ENCODE results near the gene IL6ST. TPM values are rescaled to one million over a fixed set of nuclear protein-coding genes. Genes with fewer than 3 reads are reported as not detected.

The IL6ST gene
- total and polyA plus RNA-seq, 2 donors = 94.1 to 95.9 TPM

- H3K36me3 ChIP-seq (ENCODE audit: control insufficient read depth in 2 of 2, insufficient read depth in 2 of 2, low read length in 1 of 2) = no peaks in the 10 kb centered on the region
- H3K4me1 ChIP-seq (ENCODE audit: control insufficient read depth in 2 of 2, insufficient read depth in 2 of 2, low read length in 2 of 2) = peaks cover 2 to 20% of the 10 kb centered on the region in 2 donors
- no peaks in the 10 kb centered on the region for H3K9me3 ChIP-seq (ENCODE audit: control insufficient read depth in 2 of 2, insufficient read depth in 1 of 2, low read length in 1 of 2)
- H3K4me3 ChIP-seq (ENCODE audit: low read length in 2 of 2) = no peak overlapping the region
- H3K27me3 ChIP-seq (ENCODE audit: control insufficient read depth in 2 of 2, insufficient read depth in 1 of 2, low read length in 1 of 2) = no peaks in the 10 kb centered on the region
- WGBS = 50% methylated on average over 19 of the region's 19 CpGs
- peak overlapping the region in 1 of 2 donors; percentile 40 for H3K27ac ChIP-seq (ENCODE audit: low read depth in 1 of 2, low read length in 1 of 2)
- DNase-seq (ENCODE audit: low read depth in 6 of 9, low spot score in 9 of 9) = peak in 2 of 9 donors; percentile 8 to 44
These were observed 91.6 kb downstream of the IL6ST start for GRCh38 chr5:55903121-55903701.

GRCh38 chr5:55902696-55903095, 92.1 kb downstream of the IL6ST start:
- 96% methylated on average over 5 of the region's 5 CpGs for WGBS
- H3K36me3 ChIP-seq (ENCODE audit: control insufficient read depth in 2 of 2, insufficient read depth in 2 of 2, low read length in 1 of 2) = no peaks in the 10 kb centered on the region
- H3K27me3 ChIP-seq (ENCODE audit: control insufficient read depth in 2 of 2, insufficient read depth in 1 of 2, low read length in 1 of 2) = no peaks in the 10 kb centered on the region
- H3K9me3 ChIP-seq (ENCODE audit: control insufficient read depth in 2 of 2, insufficient read depth in 1 of 2, low read length in 1 of 2) = no peaks in the 10 kb centered on the region
- peaks cover 2 to 20% of the 10 kb centered on the region in 2 donors for H3K4me1 ChIP-seq (ENCODE audit: control insufficient read depth in 2 of 2, insufficient read depth in 2 of 2, low read length in 2 of 2)
- no peak overlapping the region for H3K27ac ChIP-seq (ENCODE audit: low read depth in 1 of 2, low read length in 1 of 2)
- no peak overlapping the region for H3K4me3 ChIP-seq (ENCODE audit: low read length in 2 of 2)
- DNase-seq (ENCODE audit: low read depth in 6 of 9, low spot score in 9 of 9) = no peak

DNA sequence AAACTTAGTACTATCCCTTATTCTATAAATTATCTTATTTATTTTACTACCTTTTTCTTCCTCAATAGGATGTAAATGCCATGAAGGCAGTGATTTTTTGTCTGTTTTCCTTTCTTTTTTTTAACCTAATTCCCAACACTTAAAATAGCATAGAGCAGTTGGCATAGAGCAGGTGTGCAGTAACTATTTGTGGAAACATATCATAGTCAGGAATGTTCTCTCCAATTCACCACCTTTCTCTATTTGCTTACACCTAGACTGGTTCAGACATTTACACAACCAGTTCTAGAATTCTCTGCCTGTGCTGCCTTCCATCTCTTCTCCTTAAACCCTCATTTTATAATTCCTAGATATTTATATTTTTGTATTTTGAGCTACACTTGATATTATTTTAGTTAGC, 94.0 kb downstream of the IL6ST start:
- no peak for DNase-seq (ENCODE audit: low read depth in 6 of 9, low spot score in 9 of 9)
- no peak overlapping the region for H3K4me3 ChIP-seq (ENCODE audit: low read length in 2 of 2)
- no peaks in the 10 kb centered on the region for H3K9me3 ChIP-seq (ENCODE audit: control insufficient read depth in 2 of 2, insufficient read depth in 1 of 2, low read length in 1 of 2)
- no peak overlapping the region for H3K27ac ChIP-seq (ENCODE audit: low read depth in 1 of 2, low read length in 1 of 2)
- no peaks in the 10 kb centered on the region for H3K27me3 ChIP-seq (ENCODE audit: control insufficient read depth in 2 of 2, insufficient read depth in 1 of 2, low read length in 1 of 2)
- H3K36me3 ChIP-seq (ENCODE audit: control insufficient read depth in 2 of 2, insufficient read depth in 2 of 2, low read length in 1 of 2) = no peaks in the 10 kb centered on the region
- H3K4me1 ChIP-seq (ENCODE audit: control insufficient read depth in 2 of 2, insufficient read depth in 2 of 2, low read length in 2 of 2) = peaks cover 2 to 12% of the 10 kb centered on the region in 2 donors

DNA sequence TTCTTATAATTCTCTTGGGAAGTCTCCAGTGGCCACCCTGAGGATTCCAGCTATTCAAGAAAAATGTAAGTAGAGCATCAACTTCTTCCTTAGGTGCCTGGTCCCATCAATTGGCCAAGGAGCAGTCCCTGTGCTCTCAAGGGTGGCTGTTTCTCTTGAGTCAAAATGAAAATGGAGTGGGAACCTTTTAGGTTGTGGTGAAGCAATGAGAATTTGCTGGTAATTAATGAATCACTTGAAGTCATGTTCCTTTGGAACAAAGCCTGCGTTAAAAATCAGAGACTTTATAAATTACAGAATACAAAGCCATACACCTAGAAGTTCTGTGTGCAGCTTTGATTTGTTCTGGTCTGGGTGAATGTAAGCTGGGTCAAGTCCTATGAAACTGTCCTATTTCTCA, 94.7 kb downstream of the IL6ST start:
- 98% methylated on average over 1 of the region's 1 CpG for WGBS
- Histone ChIP-seq H3K27ac (ENCODE audit: low read depth in 1 of 2, low read length in 1 of 2) (no peak overlapping the region), H3K36me3 (ENCODE audit: control insufficient read depth in 2 of 2, insufficient read depth in 2 of 2, low read length in 1 of 2) (no peaks in the 10 kb centered on the region), H3K27me3 (ENCODE audit: control insufficient read depth in 2 of 2, insufficient read depth in 1 of 2, low read length in 1 of 2) (no peaks in the 10 kb centered on the region), H3K4me3 (ENCODE audit: low read length in 2 of 2) (no peak overlapping the region), H3K9me3 (ENCODE audit: control insufficient read depth in 2 of 2, insufficient read depth in 1 of 2, low read length in 1 of 2) (no peaks in the 10 kb centered on the region), H3K4me1 (ENCODE audit: control insufficient read depth in 2 of 2, insufficient read depth in 2 of 2, low read length in 2 of 2) (peaks cover 2 to 11% of the 10 kb centered on the region in 2 donors)
- no peak for DNase-seq (ENCODE audit: low read depth in 6 of 9, low spot score in 9 of 9)

GRCh38 chr5:55899344-55899743, 95.4 kb downstream of the IL6ST start:
- Histone ChIP-seq H3K36me3 (ENCODE audit: control insufficient read depth in 2 of 2, insufficient read depth in 2 of 2, low read length in 1 of 2) (no peaks in the 10 kb centered on the region), H3K27me3 (ENCODE audit: control insufficient read depth in 2 of 2, insufficient read depth in 1 of 2, low read length in 1 of 2) (no peaks in the 10 kb centered on the region), H3K9me3 (ENCODE audit: control insufficient read depth in 2 of 2, insufficient read depth in 1 of 2, low read length in 1 of 2) (no peaks in the 10 kb centered on the region), H3K4me3 (ENCODE audit: low read length in 2 of 2) (no peak overlapping the region), H3K4me1 (ENCODE audit: control insufficient read depth in 2 of 2, insufficient read depth in 2 of 2, low read length in 2 of 2) (peaks cover 2 to 11% of the 10 kb centered on the region in 2 donors), H3K27ac (ENCODE audit: low read depth in 1 of 2, low read length in 1 of 2) (no peak overlapping the region)
- no peak for DNase-seq (ENCODE audit: low read depth in 6 of 9, low spot score in 9 of 9)
- WGBS = 97% methylated on average over 6 of the region's 6 CpGs

- Histone ChIP-seq H3K36me3 (ENCODE audit: control insufficient read depth in 2 of 2, insufficient read depth in 2 of 2, low read length in 1 of 2) (no peaks in the 10 kb centered on the region), H3K27ac (ENCODE audit: low read depth in 1 of 2, low read length in 1 of 2) (no peak overlapping the region), H3K27me3 (ENCODE audit: control insufficient read depth in 2 of 2, insufficient read depth in 1 of 2, low read length in 1 of 2) (no peaks in the 10 kb centered on the region), H3K4me1 (ENCODE audit: control insufficient read depth in 2 of 2, insufficient read depth in 2 of 2, low read length in 2 of 2) (peaks cover 0 to 2% of the 10 kb centered on the region in 2 donors), H3K4me3 (ENCODE audit: low read length in 2 of 2) (no peak overlapping the region), H3K9me3 (ENCODE audit: control insufficient read depth in 2 of 2, insufficient read depth in 1 of 2, low read length in 1 of 2) (no peaks in the 10 kb centered on the region)
- DNase-seq (ENCODE audit: low read depth in 6 of 9, low spot score in 9 of 9) = no peak
- WGBS = 93% methylated on average over 14 of the region's 14 CpGs
These were observed 96.9 kb downstream of the IL6ST start for GRCh38 chr5:55897905-55898304.

DNA sequence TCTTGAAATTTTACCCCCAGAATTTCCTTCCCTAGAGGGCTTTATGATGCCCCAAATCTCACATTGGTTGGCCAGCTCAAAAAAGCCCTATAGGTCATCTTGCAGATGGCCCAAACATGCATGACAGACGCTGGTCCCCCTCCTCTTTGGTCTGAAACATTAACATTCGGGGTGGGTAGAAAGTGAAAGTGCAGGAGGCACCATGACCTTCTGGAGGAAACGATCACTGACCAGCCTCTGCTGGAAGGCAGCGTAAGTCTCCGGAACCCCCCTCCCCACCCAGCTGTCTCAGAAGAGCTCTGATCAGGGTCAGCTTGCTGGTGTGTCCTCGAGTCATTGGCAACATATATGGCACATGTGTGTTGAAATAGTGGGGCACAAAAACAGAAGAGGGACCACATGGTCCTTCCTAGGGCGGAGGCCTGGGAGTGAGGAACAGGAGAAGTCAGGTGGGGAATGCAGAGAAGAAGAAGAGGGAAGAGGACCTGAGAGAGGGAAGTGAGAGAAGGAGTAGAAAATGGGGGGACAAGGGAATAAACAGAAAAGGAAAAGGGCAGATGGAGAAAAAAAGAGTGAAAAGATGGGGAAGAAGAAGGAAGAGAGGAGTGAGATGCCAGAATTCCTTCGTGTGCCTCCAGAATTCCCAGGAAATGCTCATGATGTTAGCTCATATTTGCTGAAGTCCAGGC, 97.4 kb downstream of the IL6ST start:
- WGBS = 89% methylated on average over 8 of the region's 8 CpGs
- no peaks in the 10 kb centered on the region for H3K4me1 ChIP-seq (ENCODE audit: control insufficient read depth in 2 of 2, insufficient read depth in 2 of 2, low read length in 2 of 2)

GRCh38 chr5:55896663-55897062, 98.1 kb downstream of the IL6ST start:
- no peaks in the 10 kb centered on the region for H3K27me3 ChIP-seq (ENCODE audit: control insufficient read depth in 2 of 2, insufficient read depth in 1 of 2, low read length in 1 of 2)
- no peak overlapping the region for H3K27ac ChIP-seq (ENCODE audit: low read depth in 1 of 2, low read length in 1 of 2)
- H3K9me3 ChIP-seq (ENCODE audit: control insufficient read depth in 2 of 2, insufficient read depth in 1 of 2, low read length in 1 of 2) = no peaks in the 10 kb centered on the region
- no peaks in the 10 kb centered on the region for H3K4me1 ChIP-seq (ENCODE audit: control insufficient read depth in 2 of 2, insufficient read depth in 2 of 2, low read length in 2 of 2)
- 96% methylated on average over 2 of the region's 2 CpGs for WGBS
- H3K4me3 ChIP-seq (ENCODE audit: low read length in 2 of 2) = no peak overlapping the region
- no peaks in the 10 kb centered on the region for H3K36me3 ChIP-seq (ENCODE audit: control insufficient read depth in 2 of 2, insufficient read depth in 2 of 2, low read length in 1 of 2)
- no peak for DNase-seq (ENCODE audit: low read depth in 6 of 9, low spot score in 9 of 9)

More for the DNA sequence above, 97.4 kb downstream of the IL6ST start:
- no peaks in the 10 kb centered on the region for H3K27me3 ChIP-seq (ENCODE audit: control insufficient read depth in 2 of 2, insufficient read depth in 1 of 2, low read length in 1 of 2)
- no peaks in the 10 kb centered on the region for H3K36me3 ChIP-seq (ENCODE audit: control insufficient read depth in 2 of 2, insufficient read depth in 2 of 2, low read length in 1 of 2)
- DNase-seq (ENCODE audit: low read depth in 6 of 9, low spot score in 9 of 9) = no peak
- H3K9me3 ChIP-seq (ENCODE audit: control insufficient read depth in 2 of 2, insufficient read depth in 1 of 2, low read length in 1 of 2) = no peaks in the 10 kb centered on the region
- H3K27ac ChIP-seq (ENCODE audit: low read depth in 1 of 2, low read length in 1 of 2) = no peak overlapping the region
- H3K4me3 ChIP-seq (ENCODE audit: low read length in 2 of 2) = no peak overlapping the region

DNA sequence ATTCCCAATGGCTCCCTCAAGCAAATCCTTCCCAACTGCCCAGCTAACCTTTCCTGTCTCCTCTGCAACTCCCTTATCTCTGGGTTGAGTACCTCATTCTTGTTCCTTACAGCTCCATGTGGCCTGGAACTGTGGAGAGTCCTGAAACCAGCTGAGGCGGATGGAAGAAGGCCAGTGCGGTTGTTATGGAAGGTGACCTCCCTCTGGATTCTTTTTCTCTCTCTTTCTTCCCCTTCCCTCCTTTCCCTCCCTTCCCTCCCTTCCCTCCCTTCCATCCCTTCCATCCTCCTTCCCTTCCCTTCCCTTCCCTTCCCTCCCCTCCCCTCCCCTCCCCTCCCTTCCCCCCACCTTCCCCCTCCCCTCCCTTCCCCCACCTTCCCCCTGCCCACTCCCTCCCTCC, 98.5 kb downstream of the IL6ST start:
- WGBS = 100% methylated on average over 2 of the region's 2 CpGs
- H3K4me1 ChIP-seq (ENCODE audit: control insufficient read depth in 2 of 2, insufficient read depth in 2 of 2, low read length in 2 of 2) = no peaks in the 10 kb centered on the region

More for the DNA sequence above, 98.5 kb downstream of the IL6ST start:
- no peak overlapping the region for H3K27ac ChIP-seq (ENCODE audit: low read depth in 1 of 2, low read length in 1 of 2)
- DNase-seq (ENCODE audit: low read depth in 6 of 9, low spot score in 9 of 9) = no peak
- H3K9me3 ChIP-seq (ENCODE audit: control insufficient read depth in 2 of 2, insufficient read depth in 1 of 2, low read length in 1 of 2) = no peaks in the 10 kb centered on the region
- no peaks in the 10 kb centered on the region for H3K36me3 ChIP-seq (ENCODE audit: control insufficient read depth in 2 of 2, insufficient read depth in 2 of 2, low read length in 1 of 2)
- H3K27me3 ChIP-seq (ENCODE audit: control insufficient read depth in 2 of 2, insufficient read depth in 1 of 2, low read length in 1 of 2) = no peaks in the 10 kb centered on the region
- H3K4me3 ChIP-seq (ENCODE audit: low read length in 2 of 2) = no peak overlapping the region
